ENCODE measurements around the gene FXYD7.

Gene FXYD7

DNA sequence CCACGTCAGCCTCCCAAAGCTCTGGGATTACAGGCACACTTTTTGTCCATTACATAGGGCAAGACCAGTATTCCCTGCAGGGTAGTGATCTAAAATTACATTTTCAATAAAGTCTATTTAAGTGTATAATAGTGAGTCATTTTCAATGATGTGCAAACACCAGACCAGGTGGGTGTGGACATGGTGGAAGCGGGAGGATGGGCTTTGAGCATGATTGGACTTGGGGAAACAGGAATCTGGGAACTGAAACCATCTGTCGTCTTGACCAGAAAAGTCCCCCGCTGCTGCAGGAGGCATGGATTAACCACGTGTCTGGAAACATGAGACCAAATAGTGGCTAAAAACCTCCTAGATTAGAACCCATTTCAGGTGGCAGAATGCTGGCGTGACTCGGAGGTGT, 22.6 kb upstream of the FXYD7 start:
- Histone ChIP-seq H3K27ac (replicated peaks) (no peak overlapping the region), H3K4me3 (replicated peaks; ENCODE audit: insufficient read depth, low read length) (no peak overlapping the region), H3K27me3 (ENCODE audit: insufficient read depth, poor library complexity, severe bottlenecking) (no peaks in the 10 kb centered on the region)
- TF ChIP-seq, protein P1, sequence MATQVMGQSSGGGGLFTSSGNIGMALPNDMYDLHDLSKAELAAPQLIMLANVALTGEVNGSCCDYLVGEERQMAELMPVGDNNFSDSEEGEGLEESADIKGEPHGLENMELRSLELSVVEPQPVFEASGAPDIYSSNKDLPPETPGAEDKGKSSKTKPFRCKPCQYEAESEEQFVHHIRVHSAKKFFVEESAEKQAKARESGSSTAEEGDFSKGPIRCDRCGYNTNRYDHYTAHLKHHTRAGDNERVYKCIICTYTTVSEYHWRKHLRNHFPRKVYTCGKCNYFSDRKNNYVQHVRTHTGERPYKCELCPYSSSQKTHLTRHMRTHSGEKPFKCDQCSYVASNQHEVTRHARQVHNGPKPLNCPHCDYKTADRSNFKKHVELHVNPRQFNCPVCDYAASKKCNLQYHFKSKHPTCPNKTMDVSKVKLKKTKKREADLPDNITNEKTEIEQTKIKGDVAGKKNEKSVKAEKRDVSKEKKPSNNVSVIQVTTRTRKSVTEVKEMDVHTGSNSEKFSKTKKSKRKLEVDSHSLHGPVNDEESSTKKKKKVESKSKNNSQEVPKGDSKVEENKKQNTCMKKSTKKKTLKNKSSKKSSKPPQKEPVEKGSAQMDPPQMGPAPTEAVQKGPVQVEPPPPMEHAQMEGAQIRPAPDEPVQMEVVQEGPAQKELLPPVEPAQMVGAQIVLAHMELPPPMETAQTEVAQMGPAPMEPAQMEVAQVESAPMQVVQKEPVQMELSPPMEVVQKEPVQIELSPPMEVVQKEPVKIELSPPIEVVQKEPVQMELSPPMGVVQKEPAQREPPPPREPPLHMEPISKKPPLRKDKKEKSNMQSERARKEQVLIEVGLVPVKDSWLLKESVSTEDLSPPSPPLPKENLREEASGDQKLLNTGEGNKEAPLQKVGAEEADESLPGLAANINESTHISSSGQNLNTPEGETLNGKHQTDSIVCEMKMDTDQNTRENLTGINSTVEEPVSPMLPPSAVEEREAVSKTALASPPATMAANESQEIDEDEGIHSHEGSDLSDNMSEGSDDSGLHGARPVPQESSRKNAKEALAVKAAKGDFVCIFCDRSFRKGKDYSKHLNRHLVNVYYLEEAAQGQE (IDR thresholded peaks at IDR 0.05; ENCODE audit: insufficient replicate concordance, low read depth): no peak
- TF ChIP-seq, protein P2, sequence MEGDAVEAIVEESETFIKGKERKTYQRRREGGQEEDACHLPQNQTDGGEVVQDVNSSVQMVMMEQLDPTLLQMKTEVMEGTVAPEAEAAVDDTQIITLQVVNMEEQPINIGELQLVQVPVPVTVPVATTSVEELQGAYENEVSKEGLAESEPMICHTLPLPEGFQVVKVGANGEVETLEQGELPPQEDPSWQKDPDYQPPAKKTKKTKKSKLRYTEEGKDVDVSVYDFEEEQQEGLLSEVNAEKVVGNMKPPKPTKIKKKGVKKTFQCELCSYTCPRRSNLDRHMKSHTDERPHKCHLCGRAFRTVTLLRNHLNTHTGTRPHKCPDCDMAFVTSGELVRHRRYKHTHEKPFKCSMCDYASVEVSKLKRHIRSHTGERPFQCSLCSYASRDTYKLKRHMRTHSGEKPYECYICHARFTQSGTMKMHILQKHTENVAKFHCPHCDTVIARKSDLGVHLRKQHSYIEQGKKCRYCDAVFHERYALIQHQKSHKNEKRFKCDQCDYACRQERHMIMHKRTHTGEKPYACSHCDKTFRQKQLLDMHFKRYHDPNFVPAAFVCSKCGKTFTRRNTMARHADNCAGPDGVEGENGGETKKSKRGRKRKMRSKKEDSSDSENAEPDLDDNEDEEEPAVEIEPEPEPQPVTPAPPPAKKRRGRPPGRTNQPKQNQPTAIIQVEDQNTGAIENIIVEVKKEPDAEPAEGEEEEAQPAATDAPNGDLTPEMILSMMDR (IDR thresholded peaks at IDR 0.05; ENCODE audit: insufficient read depth, low read length): no peak
- TF ChIP-seq SPI1 (IDR thresholded peaks at IDR 0.05; ENCODE audit: borderline replicate concordance, low read depth) (no peak), GABPA (IDR thresholded peaks at IDR 0.05; ENCODE audit: low read depth) (no peak)
- DNase-seq (ENCODE audit: low read depth in 1 of 2, low spot score in 1 of 2): no peak

DNA sequence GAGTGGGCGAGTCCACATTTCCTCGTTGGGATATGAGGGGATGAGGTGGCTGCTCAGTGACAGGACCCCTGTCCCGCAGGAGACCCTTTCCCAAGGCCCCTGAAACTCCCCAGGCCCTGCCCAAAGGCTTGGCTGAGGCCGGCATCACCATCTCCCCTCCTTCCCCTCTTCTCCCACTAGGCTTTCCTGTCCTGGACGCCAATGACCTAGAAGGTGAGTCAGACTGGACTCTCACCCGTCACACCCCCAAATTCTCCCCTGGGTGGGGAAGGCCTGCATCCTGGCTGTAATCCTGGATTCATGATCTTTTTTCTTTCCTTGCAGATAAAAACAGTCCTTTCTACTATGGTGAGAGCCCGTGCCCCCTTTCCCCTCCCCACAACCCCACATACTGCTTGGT, 22.2 kb upstream of the FXYD7 start:
- Histone ChIP-seq H3K27me3 (ENCODE audit: insufficient read depth, poor library complexity, severe bottlenecking) (no peaks in the 10 kb centered on the region), H3K27ac (replicated peaks) (no peak overlapping the region), H3K4me3 (replicated peaks; ENCODE audit: insufficient read depth, low read length) (no peak overlapping the region)
- DNase-seq (ENCODE audit: low read depth in 1 of 2, low spot score in 1 of 2): no peak
- TF ChIP-seq GABPA (IDR thresholded peaks at IDR 0.05; ENCODE audit: low read depth): no peak
- TF ChIP-seq POLR2AphosphoS5 (IDR thresholded peaks at IDR 0.05; ENCODE audit: low read depth): no peak
- TF ChIP-seq SPI1 (IDR thresholded peaks at IDR 0.05; ENCODE audit: borderline replicate concordance, low read depth): no peak
- TF ChIP-seq, protein P1 (IDR thresholded peaks at IDR 0.05; ENCODE audit: insufficient replicate concordance, low read depth): no peak
- TF ChIP-seq, protein P2 (IDR thresholded peaks at IDR 0.05; ENCODE audit: insufficient read depth, low read length): no peak

DNA sequence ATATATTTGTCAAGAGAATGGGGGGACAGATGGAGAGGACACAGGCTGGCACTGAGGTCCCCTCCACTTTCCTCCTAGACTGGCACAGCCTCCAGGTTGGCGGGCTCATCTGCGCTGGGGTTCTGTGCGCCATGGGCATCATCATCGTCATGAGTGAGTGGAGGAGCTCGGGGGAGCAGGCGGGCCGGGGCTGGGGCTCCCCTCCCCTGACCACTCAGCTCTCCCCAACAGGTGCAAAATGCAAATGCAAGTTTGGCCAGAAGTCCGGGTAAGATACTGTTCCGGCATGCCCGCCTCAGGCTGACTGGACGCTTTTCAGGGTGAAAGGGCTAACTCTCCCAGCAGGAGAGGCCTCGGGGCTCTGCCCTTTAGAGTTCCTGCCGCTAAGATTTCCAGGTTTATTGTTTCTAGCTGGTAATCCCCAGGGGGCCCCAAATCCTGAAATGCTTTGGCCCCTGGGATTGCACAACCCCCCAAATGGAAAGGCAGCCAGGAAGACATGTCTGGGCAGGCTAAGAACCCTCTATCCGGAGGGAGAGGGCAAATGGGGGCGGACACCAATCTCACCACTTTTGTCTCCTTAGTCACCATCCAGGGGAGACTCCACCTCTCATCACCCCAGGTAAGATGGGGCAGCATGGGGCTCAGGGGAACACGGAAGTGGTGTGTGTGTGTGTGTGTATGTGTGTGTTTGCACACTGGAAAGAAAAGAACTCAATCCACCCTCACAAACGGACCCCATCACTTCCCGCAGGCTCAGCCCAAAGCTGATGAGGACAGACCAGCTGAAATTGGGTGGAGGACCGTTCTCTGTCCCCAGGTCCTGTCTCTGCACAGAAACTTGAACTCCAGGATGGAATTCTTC, 20.1 kb upstream of the FXYD7 start:
- no peak for DNase-seq (ENCODE audit: low read depth in 1 of 2, low spot score in 1 of 2)
- no peak overlapping the region for H3K4me3 ChIP-seq (replicated peaks; ENCODE audit: insufficient read depth, low read length)

More for the DNA sequence above, 20.1 kb upstream of the FXYD7 start:
- no peak overlapping the region for H3K27ac ChIP-seq (replicated peaks)
- H3K27me3 ChIP-seq (ENCODE audit: insufficient read depth, poor library complexity, severe bottlenecking): no peaks in the 10 kb centered on the region
- no peak for TF ChIP-seq POLR2AphosphoS5 (IDR thresholded peaks at IDR 0.05; ENCODE audit: low read depth)
- no peak for TF ChIP-seq SPI1 (IDR thresholded peaks at IDR 0.05; ENCODE audit: borderline replicate concordance, low read depth)
- TF ChIP-seq, protein P2 (IDR thresholded peaks at IDR 0.05; ENCODE audit: insufficient read depth, low read length): no peak
- no peak for TF ChIP-seq GABPA (IDR thresholded peaks at IDR 0.05; ENCODE audit: low read depth)
- TF ChIP-seq, protein P1 (IDR thresholded peaks at IDR 0.05; ENCODE audit: insufficient replicate concordance, low read depth): no peak
